NCI-H1105 treated with DMSO at 0.1 percent for 48 hours (cell line): ENCODE measurements around the gene SLC6A7.

Experiments used
- DNase-seq: peaks from one replicate; lab custom pipeline; 2025; lab: John Stamatoyannopoulos, UW

SLC6A7 gene

GRCh38 chr5:150195736-150196485, 6.0 kb downstream of the SLC6A7 start:
- DNase-seq = no peak

- DNase-seq = no peak
These were observed 6.7 kb downstream of the SLC6A7 start for GRCh38 chr5:150196514-150196913.

GRCh38 chr5:150196986-150197385, 7.1 kb downstream of the SLC6A7 start:
- DNase-seq = no peak

GRCh38 chr5:150197476-150197875, 7.6 kb downstream of the SLC6A7 start:
- no peak for DNase-seq

- no peak for DNase-seq
These were observed 12.6 kb downstream of the SLC6A7 start for GRCh38 chr5:150202501-150202900.

- no peak for DNase-seq
These were observed 14.1 kb downstream of the SLC6A7 start for GRCh38 chr5:150203832-150204589.

- no peak for DNase-seq
These were observed 14.7 kb downstream of the SLC6A7 start for GRCh38 chr5:150204590-150204960.

GRCh38 chr5:150206098-150206778, 16.4 kb downstream of the SLC6A7 start:
- DNase-seq = no peak

- DNase-seq = no peak
These were observed 16.9 kb downstream of the SLC6A7 start for GRCh38 chr5:150206779-150207115.

GRCh38 chr5:150208187-150209098, 18.6 kb downstream of the SLC6A7 start:
- DNase-seq = no peak

- no peak for DNase-seq
These were observed 19.3 kb downstream of the SLC6A7 start for GRCh38 chr5:150209099-150209635.

- DNase-seq = no peak
These were observed 20.8 kb downstream of the SLC6A7 start for GRCh38 chr5:150210644-150211043.

GRCh38 chr5:150211156-150212030, 21.5 kb downstream of the SLC6A7 start:
- no peak for DNase-seq

- DNase-seq = no peak
These were observed 23.7 kb downstream of the SLC6A7 start for GRCh38 chr5:150213530-150213929.

- DNase-seq = no peak
These were observed 24.4 kb downstream of the SLC6A7 start for GRCh38 chr5:150214289-150214688.

- no peak for DNase-seq
These were observed 26.4 kb downstream of the SLC6A7 start for GRCh38 chr5:150215979-150216944.

- peak; percentile 12 for DNase-seq
These were observed 27.2 kb downstream of the SLC6A7 start for GRCh38 chr5:150217038-150217437.

GRCh38 chr5:150217873-150218692, 28.2 kb downstream of the SLC6A7 start:
- DNase-seq = peak; percentile 55

- DNase-seq = no peak
These were observed 28.8 kb downstream of the SLC6A7 start for GRCh38 chr5:150218693-150219035.
